Activated naive CD8-positive, alpha-beta T cell treated with anti-CD3 and anti-CD28 coated beads, Interleukin-2, amount 50 U/mL, for 16 hours (primary cell): ENCODE results near the gene GABRG2.
"Not testable (repeated sequence)": the region's sequence is repeated elsewhere in the genome, so short reads cannot be mapped to it uniquely, and the experiment has no call there.

Source experiments
- DNase-seq: peaks from one replicate; pipeline ENCODE4 v3.0.0-alpha.2; 2020; ENCODE audit warnings: low read depth, low spot score

Gene GABRG2

DNA sequence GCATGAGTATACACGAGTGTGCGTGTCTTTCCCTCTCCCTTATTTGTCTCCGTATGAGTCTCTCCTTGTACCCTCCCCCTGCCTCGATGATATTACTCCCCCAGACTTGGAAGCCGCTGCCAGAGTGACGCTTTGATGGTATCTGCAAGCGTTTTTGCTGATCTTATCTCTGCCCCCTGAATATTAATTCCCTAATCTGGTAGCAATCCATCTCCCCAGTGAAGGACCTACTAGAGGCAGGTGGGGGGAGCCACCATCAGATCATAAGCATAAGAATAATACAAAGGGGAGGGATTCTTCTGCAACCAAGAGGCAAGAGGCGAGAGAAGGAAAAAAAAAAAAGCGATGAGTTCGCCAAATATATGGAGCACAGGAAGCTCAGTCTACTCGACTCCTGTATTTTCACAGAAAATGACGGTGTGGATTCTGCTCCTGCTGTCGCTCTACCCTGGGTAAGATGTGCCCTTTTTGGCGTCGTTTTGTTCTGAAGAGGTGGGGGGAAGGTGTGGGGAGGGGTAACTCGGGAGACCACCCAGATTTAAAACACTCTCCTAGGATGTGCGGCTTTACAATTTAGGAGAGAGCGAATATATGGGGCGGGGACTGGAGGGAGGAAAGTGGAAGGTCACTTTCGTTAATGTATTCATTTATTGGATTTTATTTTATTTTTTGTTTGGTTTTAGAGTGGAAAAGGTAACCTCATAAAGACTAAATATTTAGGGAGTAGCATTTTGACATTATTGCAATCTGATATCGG is at the start of gene GABRG2:
GABRG2 (plus strand) TSS at position 119 of the 757 bp plus-strand sequence; CDS start at position 346, 227 bp downstream.
- no peak for DNase-seq

DNA sequence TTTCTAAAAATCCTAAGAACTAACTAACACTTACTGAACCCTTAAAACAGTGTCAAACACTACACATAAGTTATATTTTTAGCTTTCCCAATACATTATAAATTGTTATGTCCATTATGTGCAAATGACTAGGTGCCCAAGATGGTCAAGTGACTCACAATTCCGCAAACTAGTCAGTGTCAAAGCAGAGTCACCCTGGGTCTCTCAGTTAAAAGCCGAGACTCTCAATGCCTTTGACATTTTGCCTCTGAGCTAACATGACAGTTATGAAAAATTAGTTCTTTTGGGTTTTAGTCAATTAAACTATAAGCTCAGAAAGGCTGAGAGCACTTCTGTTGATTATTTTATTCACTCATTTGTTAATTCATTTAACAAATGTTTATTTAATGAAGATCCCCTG is 42.3 kb upstream of the GABRG2 start:
- DNase-seq = no peak

DNA sequence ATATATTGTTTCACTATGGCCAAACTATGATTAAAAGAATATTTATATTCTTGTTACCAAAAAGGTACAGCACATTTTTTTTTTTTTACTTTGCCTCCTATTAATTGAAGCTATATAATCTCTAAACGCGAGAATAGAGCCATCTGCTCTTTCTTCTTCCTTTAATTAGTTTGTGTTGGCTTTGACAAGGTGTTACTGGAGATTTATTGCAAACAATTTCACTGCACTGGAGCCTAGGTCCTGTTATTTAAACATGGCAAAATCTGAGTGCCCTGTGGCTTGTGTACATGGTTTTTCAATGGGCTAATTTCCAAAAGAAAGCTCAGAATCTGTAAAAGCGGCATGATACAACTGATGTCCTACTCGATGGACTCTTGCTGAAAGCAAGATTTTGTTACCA is 40.8 kb upstream of the GABRG2 start:
- DNase-seq = no peak

DNA sequence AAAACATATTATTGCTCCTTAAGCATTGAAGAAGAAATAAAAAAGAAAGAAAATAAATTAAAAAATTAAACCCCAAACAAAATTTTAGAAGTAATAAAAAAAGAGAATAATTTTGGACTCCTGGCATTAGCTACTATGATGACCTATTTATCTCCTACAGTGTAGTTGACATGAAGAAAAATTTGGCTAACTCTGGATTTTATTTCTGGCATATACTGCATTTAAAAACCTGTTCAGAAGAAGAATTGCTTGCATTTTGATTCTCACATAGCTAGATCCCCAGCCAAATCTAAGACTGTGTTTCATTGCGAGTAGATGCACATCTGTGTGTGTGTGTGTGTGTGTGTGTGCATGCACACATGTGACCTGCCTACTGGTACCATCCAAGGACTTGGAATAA is 30.1 kb upstream of the GABRG2 start:
- DNase-seq = no peak

DNA sequence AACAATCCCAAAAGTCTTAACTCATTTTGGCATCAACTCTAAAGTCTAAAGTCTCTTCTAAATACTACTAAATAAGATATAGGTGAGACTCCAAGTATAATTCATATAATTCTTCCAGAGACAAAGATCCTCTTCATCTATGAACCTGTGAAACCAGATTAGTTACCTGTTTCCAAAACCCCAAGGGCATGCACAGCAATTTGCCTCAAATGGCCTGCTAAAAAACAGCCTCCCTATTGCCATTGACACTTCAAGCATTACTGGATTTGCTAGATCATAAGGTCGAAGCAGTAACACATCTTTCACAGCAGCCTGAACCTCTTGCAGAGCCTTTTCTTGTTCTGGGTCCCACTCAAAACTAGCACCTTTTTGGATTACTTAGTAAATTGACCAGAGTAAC is 20.3 kb upstream of the GABRG2 start:
- no peak for DNase-seq

DNA sequence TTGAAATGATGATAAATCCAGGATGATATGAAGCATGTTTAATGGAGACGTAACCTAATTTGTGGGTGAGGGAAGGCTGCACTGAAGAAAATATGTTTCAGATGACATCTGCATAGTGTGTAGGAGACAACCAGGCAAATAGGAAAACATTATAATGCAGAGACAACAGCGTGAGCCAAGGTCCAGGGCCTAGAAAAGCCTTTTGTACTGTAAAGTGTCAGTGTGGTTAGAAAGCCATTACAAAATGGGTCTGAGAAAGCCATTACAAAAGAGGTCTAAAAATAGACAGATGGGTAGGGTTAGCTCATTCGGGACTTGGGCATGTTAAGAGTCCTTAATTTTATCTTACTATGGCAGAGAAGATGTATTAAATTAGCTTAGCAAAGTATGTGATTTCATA is 14.9 kb upstream of the GABRG2 start:
- DNase-seq = no peak

DNA sequence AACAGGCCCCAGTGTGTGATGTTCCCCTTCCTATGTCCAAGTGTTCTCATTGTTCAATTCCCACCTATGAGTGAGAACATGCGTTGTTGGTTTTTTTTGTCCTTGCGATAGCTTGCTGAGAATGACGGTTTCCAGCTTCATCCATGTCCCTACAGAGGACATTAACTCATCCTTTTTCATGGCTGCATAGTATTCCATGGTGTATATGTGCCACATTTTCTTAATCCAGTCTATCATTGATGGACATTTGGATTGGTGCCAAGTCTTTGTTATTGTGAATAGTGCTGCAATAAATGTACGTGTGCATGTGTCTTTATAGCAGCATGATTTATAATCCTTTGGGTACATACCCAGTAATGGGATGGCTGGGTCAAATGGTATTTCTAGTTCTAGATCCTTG is 12.5 kb upstream of the GABRG2 start:
- not testable (repeated sequence) for DNase-seq

DNA sequence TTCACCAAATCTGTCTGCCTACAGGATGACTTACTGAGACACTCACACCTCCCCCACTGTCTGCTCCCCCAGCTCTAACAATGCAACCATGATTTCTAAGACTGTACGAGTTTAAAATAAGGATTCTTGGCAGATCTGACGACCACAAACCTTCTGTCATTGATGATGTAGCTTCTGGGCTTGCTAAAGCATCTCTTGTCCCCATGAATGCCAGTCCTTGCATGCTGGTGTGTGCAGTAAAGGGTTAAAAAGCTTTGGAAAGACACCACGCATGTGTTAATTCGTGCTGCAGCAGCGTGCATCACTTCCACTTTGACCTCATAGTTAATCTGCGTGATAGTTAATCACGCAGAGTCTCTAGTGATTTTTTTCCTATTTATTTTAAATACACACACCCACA is 411 bp upstream of the GABRG2 start:
- DNase-seq = no peak

DNA sequence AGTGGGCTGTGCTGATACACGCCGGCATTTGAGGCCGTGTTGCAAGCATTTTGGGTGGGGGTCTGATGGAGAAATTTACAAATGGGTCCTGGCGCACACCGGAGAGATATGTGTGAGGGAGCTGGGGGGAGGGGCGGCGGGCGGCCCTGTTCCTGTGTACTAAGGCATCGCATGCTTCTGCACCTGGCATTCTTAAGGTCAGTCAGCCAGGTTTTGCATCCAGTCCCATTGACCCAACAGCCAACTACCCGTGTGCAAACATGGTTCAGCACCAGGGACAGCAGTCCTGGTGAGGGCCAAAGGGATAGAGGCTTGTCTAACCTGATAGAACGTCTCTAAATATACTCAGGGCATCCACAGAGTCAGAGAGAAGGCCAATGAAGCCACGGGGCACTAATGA is 839 bp downstream of the GABRG2 start:
- DNase-seq = no peak

DNA sequence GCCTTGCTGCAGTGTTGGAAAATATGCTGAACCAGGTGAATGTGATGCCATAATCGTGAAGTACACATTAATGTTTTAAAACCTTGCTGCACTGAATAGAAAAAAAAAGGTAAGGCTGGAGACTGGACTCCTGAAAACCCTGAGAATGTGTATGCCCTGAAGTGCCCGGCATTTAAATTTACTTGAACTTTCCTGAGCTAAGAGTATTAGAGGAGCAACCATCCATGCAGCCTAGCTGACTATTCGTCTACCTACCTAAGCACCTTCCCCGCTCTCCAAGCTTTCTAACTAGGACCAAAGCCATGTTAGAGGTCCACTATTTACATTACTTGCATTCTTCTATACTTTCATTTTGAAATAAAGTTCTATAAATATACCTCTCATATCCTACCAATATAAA is 1.4 kb downstream of the GABRG2 start:
- DNase-seq = no peak

DNA sequence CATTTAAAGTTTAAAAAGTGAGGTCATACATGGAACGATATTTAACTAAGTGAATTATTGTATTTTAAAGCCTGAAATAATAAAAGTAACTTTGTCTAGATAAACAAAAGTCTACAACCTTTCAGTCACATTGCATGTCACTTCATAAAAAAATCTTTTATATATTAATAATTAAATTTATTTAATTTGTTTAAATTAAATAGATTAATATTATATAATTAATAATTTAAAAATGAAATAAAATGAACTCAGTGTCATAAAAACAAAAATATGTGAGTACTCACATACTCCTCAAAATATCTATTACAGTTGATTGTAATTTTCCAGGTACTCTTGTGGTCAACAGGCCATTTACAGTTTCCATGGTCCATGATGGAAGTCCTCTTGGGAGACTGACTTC is 11.2 kb downstream of the GABRG2 start:
- no peak for DNase-seq

DNA sequence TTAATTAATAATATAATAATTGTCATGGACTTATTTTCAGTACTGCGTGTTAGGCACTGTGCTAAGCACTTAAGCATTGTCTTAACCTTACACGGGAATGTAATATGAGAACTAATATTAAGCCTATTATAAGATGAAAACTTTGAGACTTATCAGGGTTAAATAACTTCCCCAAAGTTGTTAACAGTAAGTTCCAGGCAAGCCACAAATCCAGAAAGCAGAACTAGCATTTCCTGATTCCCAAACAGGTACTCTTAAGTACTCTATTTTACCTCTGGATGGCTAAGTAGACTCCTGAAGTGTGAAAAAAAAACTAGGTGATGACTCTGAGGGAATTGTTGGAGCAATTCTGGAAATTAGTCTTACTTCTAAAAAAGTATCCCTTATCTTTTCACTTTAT is 23.8 kb downstream of the GABRG2 start:
- no peak for DNase-seq

DNA sequence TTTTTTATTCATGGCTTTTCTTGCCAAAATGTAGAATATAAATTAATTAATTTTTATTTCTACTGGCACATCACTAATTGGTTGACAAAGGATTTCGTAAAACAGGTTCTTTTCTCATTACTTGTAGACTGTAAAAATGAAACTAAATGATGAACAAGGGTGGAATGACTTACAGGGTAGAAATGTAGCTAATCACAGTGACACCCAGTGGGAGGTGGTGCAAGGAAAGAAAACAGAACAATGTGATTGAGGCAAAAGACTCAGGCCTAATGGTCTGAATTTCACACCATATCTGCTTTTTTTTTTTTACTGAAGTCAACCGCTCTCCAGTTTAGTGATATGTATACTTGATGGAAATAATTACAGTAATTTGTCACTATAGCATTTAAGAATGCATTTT is 28.9 kb downstream of the GABRG2 start:
- DNase-seq = no peak

DNA sequence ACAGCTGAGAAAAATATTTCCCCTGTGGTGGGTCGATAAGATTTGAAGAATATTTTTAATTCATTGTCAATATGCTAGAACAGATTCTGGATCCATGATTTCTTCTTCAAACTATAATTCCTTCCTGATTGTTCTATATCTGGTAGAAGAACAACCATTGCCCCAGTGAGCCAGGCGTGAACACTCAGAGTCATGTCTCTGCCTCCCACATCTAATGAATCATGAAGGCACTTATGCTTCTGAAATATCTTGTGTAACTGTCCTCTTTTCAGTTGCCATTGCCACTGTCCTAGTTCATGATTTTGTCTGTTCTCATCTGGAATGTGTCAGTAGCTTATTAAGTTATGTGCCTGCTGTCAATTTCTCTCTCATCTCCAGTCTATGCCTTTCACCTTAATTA is 40.0 kb downstream of the GABRG2 start:
- DNase-seq = no peak

DNA sequence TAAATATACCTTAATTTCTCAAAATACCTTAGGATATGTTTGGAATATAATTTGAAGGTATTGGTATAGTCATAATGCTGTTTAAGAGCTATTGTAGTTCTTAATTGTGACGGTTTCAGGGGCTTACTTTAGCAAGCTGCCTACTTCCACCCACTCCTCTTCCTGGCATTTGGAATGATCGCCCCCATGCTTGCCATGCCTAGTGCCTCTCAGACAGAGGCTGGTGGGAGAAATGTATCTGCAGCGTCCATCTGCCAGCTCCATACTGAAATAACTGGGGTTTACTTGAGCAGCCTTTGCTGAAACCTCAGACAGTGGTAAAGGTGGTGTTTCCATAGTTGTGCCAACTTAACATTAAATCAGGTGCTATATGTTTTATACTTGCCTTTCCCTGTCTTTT is 52.2 kb downstream of the GABRG2 start:
- no peak for DNase-seq

DNA sequence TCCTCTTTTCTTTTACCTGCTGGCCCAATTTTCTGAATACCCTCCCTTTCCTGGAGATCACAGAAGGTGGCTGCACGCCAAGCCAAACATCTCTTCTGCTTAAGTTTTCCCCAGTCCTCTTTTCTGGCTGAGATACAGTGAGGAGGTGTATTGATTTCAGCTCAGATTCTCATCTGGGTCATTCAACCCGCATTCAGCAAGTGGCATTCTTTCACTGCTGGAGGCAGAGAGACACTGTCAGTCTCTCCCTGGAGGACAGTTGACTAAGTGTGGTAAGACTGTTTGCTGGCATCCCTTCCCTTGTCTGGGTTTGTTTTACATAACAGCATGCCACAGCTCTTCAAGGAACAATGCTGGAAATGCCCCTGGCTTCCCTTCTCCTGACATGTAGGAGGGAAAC is 60.5 kb downstream of the GABRG2 start:
- no peak for DNase-seq

DNA sequence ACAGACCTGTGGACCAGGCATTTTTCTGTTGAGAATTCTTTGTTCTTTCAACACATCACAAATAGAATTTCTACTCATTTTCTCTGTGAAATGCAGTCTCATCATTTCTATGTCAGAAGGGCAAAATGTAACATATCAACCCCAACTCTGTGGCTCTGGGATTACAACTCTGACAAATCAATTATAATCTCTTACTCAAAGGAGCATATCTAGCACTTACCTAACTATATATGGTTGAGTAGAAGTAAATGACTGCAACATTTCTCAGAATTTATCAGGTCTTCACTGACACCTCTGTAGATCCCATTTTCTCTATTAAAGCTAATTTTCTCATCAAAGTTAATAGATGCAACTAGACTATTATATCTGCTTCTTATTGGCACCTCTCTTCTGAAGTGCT is 64.8 kb downstream of the GABRG2 start:
- DNase-seq = no peak

DNA sequence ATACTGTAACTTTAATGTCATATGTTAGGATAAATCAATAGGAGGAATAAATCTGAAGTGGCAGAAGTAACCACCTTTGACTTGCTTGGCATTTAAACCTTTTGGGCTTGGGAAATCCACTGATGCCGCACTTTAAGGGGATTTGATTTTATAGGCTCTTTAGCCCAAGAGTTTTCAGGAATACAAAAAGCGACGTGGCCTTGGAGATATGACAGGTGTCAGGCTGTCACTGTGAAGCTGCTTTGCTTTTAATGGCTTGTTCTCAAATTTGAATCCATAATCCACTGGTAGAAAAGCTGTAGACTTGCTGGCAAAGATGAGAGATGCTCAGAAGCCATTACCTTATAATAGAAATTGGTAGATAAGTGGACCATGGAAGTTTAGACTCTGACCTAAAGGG is 71.6 kb downstream of the GABRG2 start:
- no peak for DNase-seq

DNA sequence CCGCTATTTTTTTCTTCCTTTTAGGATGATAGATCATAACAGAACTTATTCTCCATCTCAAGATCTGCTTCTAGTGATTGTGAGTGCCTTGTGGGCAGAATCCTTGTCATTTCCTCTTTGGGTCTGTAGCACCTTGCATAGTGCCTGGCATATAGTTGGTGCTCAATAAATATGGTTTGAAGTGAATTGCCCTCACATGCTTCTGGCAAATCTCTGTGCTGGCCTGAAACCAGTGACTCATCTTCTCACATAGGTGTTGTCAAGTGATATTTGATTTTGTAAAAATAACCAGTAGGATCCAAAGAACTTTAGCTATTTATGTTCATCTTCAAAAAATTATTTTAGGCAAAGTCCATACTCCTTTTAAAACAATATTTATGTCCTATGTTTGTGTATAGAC is 86.7 kb downstream of the GABRG2 start:
- no peak for DNase-seq

DNA sequence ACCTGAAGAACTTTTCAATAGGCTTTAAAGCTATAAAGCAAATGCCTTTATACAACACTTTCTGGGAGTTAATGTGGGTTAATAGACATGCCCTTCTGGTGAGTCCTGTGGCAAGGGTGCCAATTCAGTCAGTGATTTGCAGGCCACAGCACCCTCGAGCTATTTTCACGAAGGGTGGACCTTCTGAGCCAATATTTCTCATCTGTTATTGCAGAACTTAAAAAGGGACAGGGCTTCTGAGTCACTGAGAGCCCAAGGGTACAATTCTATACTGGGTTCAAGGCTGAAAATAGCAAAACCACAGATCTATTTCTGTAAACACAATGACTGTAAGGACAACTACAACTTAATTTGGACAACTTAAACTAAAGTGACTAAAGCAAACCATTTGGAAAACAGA is 92.8 kb downstream of the GABRG2 start:
- DNase-seq = no peak

DNA sequence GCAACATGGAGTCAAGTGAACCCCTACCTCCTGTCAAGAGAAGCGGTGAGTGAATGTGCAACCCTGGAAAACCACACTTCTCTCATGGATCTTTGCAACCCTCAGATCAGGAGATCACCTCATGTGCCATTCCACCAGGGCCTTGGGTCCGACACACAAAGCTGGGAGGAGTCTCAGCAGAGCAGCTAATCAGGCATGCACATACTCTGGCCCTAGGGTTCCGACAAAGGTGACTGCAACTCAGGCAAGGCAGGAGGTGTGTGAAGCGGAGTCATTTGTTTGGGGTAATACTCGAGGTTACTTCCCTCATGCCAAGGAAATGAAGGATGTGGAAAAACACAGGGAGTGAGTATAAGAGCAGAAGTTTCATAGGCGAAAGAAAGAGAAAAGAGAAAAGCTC is 96.1 kb downstream of the GABRG2 start:
- DNase-seq = no peak

DNA sequence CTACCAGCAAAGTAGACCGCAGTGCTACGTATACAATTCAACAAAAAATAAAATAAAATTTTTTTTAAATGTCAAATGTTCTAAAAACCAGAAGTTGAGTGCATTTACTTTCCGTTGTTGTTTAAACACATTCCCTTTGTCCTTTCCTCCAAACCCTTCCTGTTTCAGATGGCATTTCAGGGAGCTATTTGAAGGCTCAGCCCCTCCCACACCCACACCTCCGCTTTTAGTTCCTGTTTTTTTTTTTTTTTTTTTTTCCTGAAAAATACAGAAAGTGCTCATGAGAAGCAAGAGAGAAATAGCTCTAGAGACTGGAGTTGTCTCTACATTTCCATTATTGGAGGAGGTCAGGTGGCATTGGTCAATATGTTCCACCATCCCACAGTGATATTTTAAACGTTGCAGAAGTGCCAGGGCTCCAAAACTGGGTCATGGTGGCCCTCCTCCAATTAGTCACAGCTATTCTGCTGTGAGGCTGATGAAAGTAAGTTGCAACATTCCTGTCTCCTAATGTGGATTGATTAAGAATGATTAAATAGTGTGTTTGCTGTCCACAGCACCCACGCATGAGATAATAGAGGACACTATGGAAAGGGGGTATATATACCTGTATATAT is 106.9 kb downstream of the GABRG2 start:
- DNase-seq = no peak

DNA sequence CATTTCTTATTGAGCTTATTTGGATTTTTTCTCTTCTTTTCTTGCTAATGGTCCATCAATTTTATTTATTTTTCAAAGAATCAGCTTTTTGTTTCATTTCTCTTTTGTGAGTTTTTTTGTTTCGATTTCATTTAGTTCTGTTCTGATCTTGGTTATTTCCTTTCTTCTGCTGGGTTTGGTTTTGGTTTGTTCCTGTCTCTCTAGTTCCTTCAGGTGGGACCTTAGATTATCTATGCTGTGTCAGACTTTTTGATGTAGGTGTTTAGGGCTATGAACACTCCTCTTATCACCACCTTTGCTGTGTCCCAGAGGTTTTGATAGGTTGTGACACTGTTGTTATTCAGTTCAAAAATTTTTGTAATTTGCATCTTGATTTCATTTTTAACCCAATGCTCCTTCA is 119.8 kb downstream of the GABRG2 start:
- no peak for DNase-seq

DNA sequence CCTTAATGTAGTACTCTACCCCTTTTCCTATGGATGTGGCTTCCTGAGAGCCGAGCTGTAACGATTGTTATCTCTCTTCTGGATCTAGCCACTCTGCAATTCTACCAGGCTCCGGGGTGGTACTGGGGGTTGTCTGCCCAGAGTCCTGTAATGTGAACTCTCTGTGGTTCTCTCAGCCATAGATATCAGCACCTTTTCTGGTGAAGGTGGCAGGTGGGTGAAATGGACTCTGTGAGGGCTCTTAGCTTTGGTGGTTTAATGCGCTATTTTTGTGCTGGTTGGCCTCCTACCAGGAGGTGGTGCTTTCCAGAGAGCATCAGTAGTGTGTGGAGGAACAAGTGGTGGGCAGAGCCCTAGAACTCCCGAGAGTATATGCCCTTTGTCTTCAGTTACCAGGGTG is 122.1 kb downstream of the GABRG2 start:
- DNase-seq = no peak
